RWPE2 (cell line): Measurements from ENCODE around the gene ANXA2R.
"Not testable (repeated sequence)": the region's sequence is repeated elsewhere in the genome, so short reads cannot be mapped to it uniquely, and the experiment has no call there.

ENCODE experiments used
- ATAC-seq: fragments of 200-7000 bp; cut with Tn5 transposase; 3 replicates; pipeline ENCODE4 v1.9.1; 2021; ENCODE audit warnings: low read depth
- DNase-seq: peaks from one replicate; pipeline ENCODE4 v3.0.0-alpha.2; 2020; ENCODE audit warnings: low spot score
- H3K27ac ChIP-seq: fragments of 450-650 bp; 2 replicates; pipeline ENCODE4 v1.5.1; 2017; ENCODE audit warnings: mild to moderate bottlenecking; ENCODE audit not compliant: poor library complexity, severe bottlenecking
- H3K27me3 ChIP-seq: fragments of 250-450 bp; sonication (Bioruptor Pico); 2 replicates; pipeline ENCODE4 v1.5.1; 2021; ENCODE audit warnings: mild to moderate bottlenecking, moderate library complexity; ENCODE audit not compliant: insufficient read depth, poor library complexity, severe bottlenecking
- H3K36me3 ChIP-seq: fragments of 250-450 bp; sonication (Bioruptor Pico); 2 replicates; pipeline ENCODE4 v1.5.1; 2020; ENCODE audit warnings: low read depth, mild to moderate bottlenecking, moderate library complexity
- H3K4me1 ChIP-seq: fragments of 250-450 bp; sonication (Bioruptor Pico); 2 replicates; pipeline ENCODE4 v1.5.1; 2021; ENCODE audit warnings: mild to moderate bottlenecking, moderate library complexity; ENCODE audit not compliant: insufficient read depth, poor library complexity, severe bottlenecking
- H3K4me3 ChIP-seq: fragments of 250-450 bp; sonication (Bioruptor Pico); 2 replicates; pipeline ENCODE4 v1.5.1; 2021; ENCODE audit warnings: mild to moderate bottlenecking, moderate library complexity; ENCODE audit not compliant: severe bottlenecking
- H3K9me3 ChIP-seq: fragments of 250-450 bp; sonication (Bioruptor Pico); 2 replicates; pipeline ENCODE4 v1.5.1; 2021; ENCODE audit warnings: mild to moderate bottlenecking, moderate library complexity; ENCODE audit not compliant: severe bottlenecking
- TF ChIP-seq, protein P1 (sequence below): fragments of 450-650 bp; IDR thresholded peaks from one replicate; pipeline ENCODE4 v1.5.1; 2017; ENCODE audit warnings: mild to moderate bottlenecking, moderate library complexity; ENCODE audit not compliant: poor library complexity, severe bottlenecking

The ANXA2R gene

DNA sequence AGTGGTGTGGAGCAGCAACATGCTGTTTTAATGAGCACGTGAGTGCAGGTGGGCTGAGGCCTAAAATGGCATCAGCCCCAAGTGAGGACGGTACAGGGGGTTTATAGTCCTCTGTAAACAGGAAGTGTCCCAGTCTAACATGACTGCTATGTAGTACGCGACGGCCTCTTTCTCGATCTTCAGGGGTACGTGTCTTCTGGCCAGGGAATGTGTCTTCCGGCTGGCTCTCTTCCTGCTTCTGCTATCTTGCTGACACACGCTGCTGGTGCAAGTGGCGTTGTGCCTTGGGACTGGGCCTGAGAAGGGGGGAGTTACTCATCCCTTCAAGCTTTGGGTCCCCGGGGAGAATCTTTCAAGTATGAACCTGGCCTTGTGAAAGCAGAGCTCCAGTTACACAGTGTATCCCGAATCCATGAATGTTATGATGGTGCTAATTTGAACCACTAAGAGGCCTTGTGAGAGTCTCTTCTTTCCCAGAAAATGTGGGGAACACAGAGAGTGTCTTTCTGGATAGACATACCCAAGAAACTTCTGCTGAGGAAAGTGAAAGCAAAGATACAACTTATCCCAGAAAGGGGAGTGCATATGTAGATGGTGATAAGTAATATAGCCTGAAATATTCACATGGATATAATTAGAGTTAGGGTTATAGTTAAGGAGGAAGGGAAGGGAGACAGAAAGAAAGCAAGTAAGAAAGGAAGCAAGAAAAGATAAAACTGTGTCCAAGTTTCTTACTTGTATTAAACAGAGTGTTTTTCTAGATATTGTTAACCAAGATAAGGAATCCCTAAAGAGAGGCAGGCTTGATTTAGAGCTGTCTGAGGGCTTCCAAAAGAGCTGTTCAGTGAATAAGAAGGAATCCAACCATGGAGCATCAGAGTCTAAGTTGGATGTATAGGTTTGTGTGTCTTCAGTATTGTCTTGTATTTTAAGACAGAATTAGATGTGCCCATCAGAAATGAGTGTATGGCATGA, 35.5 kb upstream of the ANXA2R start:
- Histone ChIP-seq H3K9me3 (no peaks in the 10 kb centered on the region), H3K36me3 (peaks cover 22% of the 10 kb centered on the region), H3K27ac (no peak overlapping the region), H3K4me1 (no peaks in the 10 kb centered on the region), H3K27me3 (no peaks in the 10 kb centered on the region), H3K4me3 (no peak overlapping the region)
- DNase-seq (no peak), ATAC-seq (no peak)
- TF ChIP-seq, protein P1, sequence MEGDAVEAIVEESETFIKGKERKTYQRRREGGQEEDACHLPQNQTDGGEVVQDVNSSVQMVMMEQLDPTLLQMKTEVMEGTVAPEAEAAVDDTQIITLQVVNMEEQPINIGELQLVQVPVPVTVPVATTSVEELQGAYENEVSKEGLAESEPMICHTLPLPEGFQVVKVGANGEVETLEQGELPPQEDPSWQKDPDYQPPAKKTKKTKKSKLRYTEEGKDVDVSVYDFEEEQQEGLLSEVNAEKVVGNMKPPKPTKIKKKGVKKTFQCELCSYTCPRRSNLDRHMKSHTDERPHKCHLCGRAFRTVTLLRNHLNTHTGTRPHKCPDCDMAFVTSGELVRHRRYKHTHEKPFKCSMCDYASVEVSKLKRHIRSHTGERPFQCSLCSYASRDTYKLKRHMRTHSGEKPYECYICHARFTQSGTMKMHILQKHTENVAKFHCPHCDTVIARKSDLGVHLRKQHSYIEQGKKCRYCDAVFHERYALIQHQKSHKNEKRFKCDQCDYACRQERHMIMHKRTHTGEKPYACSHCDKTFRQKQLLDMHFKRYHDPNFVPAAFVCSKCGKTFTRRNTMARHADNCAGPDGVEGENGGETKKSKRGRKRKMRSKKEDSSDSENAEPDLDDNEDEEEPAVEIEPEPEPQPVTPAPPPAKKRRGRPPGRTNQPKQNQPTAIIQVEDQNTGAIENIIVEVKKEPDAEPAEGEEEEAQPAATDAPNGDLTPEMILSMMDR: no peak

- H3K4me1 ChIP-seq: no peaks in the 10 kb centered on the region
- no peak for DNase-seq
- no peak overlapping the region for H3K27ac ChIP-seq
- no peak overlapping the region for H3K4me3 ChIP-seq
- no peaks in the 10 kb centered on the region for H3K27me3 ChIP-seq
- no peak for ATAC-seq
- TF ChIP-seq, protein P1: no peak
- H3K36me3 ChIP-seq: peaks cover 18% of the 10 kb centered on the region
- H3K9me3 ChIP-seq: no peaks in the 10 kb centered on the region
Observed at GRCh38 chr5:43074987-43075318, 34.8 kb upstream of the ANXA2R start.

DNA sequence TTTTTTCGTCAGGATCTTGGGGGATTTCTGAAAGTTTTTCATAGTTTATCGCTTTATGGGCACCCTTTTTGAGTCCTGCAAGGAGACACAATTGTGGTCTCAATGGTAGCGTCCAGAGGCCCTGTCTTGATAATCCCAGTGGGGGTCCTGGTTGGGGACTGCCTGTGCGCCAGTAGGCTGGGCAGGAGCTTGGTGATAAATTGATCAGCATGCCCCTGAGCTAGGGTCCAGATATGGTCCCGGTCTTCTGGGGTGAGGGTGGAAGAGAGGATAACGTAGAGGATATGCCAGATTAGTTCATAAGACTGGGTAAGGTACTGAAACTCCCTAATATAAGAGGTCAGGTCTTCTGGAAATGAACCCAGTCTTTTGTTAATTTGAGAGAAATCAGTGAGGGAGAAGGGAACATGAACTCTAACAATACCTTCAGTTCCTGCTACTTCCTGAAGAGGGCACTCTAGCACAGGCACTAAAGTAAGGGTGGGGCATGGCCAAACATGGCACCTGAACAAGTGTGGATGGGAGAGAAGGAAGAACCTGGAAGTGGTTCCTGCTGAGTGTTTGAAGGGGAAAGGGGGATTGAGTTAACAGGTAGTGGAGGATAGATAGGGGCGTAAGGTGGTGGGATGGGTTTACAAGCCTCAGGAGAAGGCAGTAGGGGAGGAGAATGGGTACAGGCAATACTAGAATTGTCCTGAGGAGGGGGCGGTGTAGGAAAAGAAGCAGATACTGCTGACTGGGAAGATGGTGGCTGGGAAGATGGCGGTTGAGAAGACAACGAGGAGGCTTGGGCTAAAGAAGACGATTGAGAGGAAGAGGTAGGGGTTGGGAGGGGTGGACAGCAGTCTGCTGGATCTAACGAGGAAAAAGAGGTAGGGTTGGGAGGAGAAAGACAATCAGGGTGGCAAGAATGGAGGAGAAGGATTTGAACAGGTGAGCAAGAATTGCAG, 33.8 kb upstream of the ANXA2R start:
- Histone ChIP-seq H3K4me3 (no peak overlapping the region), H3K27ac (no peak overlapping the region), H3K4me1 (no peaks in the 10 kb centered on the region), H3K9me3 (no peaks in the 10 kb centered on the region), H3K27me3 (no peaks in the 10 kb centered on the region), H3K36me3 (peaks cover 21% of the 10 kb centered on the region)
- DNase-seq (no peak), ATAC-seq (no peak)
- TF ChIP-seq, protein P1: peak; percentile 61

DNA sequence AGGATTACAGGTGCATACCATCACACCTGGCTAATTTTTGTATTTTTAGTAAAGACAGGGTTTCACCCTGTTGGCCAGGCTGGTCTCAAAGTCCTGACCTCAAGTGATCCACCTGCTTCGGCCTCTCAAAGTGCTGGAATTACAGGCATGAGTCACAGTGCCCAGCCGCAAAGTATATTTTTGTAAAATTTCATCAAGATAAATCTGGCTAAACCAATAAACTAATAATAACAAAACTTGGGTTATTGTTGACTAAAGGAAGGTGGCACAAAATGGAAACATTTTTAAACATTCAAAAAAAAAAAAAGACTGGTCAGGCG, 29.2 kb upstream of the ANXA2R start:
- H3K4me3 ChIP-seq, H3K27me3 ChIP-seq, H3K27ac ChIP-seq, DNase-seq, H3K9me3 ChIP-seq, ATAC-seq: not testable (repeated sequence)
- peaks cover 11% of the 10 kb centered on the region for H3K4me1 ChIP-seq
- H3K36me3 ChIP-seq: peaks cover 14% of the 10 kb centered on the region

DNA sequence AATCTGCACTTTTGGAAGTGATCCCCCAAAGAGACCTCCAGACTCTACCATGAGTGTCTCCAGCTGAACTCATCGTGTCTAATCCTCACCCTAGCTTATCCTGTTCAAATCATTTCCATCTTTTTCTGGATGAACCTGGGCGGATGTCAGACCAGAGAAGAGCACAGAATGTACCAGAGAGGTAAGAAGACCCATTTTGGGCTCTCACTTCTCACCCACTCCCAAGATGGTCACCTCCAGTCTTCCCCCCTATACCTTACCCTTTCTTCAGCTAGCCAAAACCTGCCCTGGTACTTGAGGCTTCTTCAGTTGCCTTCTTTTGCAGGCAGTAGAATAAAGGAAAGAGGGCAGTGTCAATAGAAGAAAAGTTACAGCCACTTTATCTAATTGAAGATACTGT, 27.9 kb upstream of the ANXA2R start:
- no peaks in the 10 kb centered on the region for H3K27me3 ChIP-seq
- no peak for DNase-seq
- no peak for ATAC-seq
- H3K9me3 ChIP-seq: no peaks in the 10 kb centered on the region
- H3K4me1 ChIP-seq: peaks cover 14% of the 10 kb centered on the region
- peak overlapping the region; percentile 88 for H3K27ac ChIP-seq
- TF ChIP-seq, protein P1: no peak
- H3K4me3 ChIP-seq: peak overlapping the region; percentile 67
- H3K36me3 ChIP-seq: peaks cover 14% of the 10 kb centered on the region
